NCI-H1930 (cell line): ENCODE results near the gene CTPS1.

Experiments used
- DNase-seq, 2 experiments: peaks; one replicate each; lab custom pipeline; 2025; lab: John Stamatoyannopoulos, UW

The CTPS1 gene

GRCh38 chr1:41023279-41023990 is 43.9 kb downstream of the CTPS1 start:
- DNase-seq = no peak

DNA sequence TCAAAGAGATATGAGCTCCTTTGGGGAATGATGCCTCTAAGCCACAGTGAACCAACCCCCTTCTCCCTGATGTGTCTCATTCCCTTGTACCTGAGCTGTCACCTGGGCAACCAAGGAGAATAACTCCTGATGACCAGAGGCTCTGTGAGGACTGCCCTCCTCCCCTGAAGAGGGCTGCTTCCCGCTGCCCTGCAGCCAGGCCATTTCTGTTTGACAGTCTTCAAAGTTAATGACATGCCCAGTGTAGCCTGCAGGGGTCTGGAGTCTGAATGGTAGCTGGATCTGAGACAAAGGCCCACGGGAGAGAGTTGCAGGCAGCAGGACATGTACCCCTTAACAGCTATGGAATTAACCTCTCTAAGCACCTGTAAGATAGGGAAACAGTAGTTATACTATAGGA is 45.5 kb downstream of the CTPS1 start:
- DNase-seq = no peak

DNA sequence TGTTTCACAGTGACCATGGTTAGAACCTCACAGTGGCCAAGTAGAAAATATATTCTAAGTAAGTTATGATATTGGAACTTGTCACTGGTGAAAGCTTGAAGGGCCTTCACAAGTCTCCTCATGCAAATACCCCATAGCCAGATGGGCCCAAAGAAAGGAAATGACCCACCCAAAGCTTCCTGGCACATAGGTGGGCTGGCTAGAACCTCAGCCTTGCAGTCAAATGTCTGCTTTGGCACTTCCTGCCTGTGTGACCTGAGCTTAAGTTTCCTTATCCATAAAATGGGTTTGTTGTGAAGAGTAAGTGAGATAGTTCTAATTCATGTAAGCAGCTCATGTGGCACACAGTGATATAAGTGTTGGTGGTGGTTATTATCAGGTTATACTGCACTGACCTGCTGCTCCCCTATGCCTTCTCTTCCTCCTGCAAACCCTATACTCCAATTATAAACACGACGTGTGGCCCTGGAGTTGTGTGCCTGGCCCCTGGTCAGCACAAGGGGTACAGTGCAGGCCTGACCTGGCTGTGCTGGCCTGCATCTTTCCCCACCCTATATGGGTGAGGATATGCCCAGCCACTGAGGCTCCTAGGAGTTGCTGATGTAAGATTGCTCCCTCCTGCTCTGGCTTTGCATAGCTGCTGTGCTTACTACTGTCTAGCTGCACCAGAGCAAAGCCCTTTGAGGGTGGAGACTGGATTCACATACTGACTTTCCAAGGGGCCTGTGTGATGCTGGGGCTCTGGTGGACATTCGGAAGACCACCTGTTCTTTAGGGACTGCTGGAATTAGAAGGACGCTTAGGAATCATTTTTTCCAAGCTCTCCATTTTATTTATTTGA is 46.7 kb downstream of the CTPS1 start:
- no peak for DNase-seq

DNA sequence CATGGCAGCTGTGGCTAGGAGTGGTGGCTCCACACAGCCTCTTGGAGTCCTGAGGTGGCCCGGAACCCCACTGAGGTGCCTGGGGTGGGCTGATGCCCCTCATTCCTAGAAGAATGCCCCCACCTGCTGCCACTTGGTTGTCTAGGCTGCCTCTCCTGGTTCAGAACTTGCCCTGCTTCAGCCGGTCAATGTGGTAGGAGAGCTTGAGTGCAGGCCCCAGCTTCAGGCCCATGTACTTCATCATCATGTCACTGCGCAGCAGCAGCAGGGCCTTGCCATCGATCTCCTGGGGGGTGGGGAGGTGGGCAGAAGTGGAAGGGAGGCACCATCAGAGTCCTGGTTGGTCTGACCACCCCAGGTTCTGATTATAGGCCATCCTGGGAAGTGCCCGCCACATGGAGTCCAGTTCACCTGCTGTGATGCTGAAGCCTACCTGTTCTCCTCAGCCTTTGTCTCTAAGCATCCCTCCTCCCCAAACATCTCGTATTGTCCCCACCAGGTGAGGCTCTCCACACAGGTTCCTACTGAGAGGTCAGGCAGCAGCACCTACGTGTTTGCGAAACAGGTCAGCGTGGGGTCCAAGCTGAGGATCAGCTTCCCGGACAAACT is 48.6 kb downstream of the CTPS1 start:
- no peak for DNase-seq

DNA sequence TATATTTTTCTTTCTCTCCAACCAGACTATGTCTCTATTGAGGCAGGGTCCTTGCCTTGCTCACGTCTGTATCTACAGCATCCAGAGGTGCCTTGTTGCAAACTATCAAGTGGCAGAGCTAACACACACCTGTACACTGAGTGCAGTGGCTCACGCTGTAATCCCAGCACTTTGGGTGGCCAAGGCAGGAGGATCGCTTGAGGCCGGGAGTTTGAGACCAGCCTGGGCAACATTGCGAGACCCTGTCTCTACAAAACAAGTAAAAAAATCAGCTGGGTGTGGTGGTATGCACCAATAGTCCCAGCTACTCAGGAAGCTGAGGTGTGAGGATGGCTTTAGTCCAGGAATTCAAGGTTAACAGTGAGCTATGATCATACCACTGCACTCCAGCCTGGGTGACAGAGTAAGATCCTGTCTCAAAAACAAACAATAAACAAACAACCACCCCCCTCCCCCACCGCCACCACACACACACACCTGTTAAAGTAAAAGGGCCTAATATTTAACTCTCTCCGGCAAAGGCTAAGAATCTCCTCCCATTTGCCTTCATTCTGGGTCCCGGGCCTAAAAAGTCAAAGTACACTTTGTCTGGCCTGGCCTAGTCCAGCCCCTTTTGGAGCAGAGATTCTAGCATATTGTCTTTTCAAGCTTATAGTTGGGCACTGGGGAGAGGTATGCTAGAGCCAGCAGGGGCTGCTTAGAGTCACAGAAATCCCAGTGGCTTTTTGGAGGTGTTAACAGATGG is 51.5 kb downstream of the CTPS1 start:
- DNase-seq = no peak

- no peak for DNase-seq
Measured at GRCh38 chr1:41032147-41032546, 52.7 kb downstream of the CTPS1 start.

DNA sequence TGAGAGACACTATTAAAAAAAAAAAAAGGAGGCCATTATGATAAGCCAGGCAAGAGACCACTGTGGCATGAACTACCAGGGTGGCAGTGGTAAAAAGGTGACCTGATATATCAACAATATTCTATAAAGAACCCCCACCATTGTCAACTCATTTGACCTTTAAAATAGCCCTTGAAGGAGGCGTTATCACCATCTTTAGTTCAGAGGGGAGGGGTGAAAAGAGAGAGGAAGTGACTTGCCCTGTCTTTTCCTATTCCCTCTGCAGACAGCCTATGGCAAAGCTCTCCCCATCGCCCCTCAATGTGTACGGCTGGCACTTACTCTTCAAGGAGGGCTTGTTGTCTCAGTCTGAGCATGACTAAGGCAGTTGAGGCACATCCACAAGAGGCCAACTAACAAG is 53.8 kb downstream of the CTPS1 start:
- no peak for DNase-seq

GRCh38 chr1:41037116-41037903 is 57.8 kb downstream of the CTPS1 start:
- DNase-seq = no peak

GRCh38 chr1:41038110-41038509 is 58.6 kb downstream of the CTPS1 start:
- no peak for DNase-seq

- DNase-seq = no peak
Measured at GRCh38 chr1:41041614-41042270, 62.2 kb downstream of the CTPS1 start.

DNA sequence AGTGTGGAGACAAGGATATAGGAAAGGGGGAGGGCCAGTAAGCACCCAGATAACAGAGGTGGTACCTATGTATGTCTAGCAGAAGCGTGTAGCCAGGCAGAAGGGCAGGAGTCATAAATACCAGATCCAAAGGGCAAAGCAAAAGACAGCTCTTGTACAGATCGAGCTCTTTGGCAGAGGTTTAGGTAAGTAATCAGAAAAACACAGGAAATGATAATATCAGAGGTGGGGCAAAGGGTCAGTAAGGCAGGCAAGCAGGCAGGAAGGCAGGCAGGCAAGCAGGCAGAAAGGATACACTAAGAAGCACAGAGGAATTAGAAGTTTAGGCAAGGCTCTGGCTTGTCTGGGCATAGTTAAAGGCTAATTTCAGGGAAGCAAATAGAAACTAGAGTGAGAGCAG is 64.7 kb downstream of the CTPS1 start:
- DNase-seq = no peak

GRCh38 chr1:41045740-41046139 is 66.2 kb downstream of the CTPS1 start:
- no peak for DNase-seq

DNA sequence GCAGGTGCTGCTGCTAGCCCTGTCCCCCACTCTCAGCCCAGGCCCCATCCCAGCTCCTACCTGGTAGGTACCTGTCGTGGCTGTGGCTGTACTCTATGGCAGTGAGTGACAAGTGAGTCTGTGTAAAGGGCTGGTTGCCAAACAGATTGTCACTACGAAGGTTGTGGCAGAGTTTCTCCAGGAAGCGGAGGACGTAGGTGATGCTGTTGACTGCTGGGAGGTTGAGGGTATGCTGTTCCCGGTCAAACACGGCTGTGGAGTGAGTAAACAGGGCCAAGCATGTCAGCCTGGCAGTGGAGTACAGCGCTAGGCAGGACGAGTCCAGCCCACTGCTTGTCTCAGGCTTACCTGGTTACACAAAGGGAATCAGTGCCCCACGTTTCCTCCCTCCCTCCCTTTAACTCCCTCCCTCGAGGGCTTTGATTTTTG is 66.9 kb downstream of the CTPS1 start:
- no peak for DNase-seq

DNA sequence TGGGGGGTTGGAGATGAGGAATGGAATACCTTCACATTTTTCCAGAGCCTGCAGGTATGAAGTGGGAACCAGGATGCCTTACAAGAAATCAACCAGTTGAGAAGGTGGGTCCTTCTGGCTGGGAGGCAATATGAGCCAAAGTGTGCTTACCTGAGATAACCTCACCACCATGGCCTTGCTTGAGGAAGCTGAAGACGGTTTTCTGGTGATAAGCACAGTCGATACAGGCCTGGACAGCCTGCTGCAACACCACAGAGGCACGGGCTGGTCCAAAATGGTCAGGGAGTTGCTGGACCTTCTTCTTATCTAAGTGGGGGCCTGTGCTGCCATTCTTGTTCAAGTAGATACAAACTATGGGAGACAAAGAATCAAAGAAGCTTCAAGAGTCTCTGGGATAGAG is 69.0 kb downstream of the CTPS1 start:
- no peak for DNase-seq

- DNase-seq = no peak
Measured at GRCh38 chr1:41051022-41051421, 71.5 kb downstream of the CTPS1 start.

GRCh38 chr1:41053316-41053715 is 73.8 kb downstream of the CTPS1 start:
- no peak for DNase-seq

DNA sequence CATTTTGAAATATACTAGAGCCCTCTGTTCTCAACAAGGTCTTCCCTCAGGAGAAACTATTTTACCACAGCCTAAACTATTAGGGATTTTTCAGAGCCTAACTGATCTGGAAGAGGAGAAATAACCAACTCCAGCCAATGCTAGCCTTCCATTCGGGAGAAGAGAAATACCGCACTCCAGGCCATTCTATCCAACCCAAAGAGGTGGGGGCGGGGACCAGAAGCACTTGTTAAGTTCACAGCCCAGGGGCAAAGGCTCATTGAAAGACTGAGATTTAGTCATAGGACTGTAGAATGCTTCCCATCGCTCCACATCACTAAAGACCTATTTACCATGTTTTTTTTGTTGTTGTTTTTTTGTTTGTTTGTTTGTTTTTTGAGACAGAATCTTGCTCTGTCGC is 77.4 kb downstream of the CTPS1 start:
- no peak for DNase-seq
